ENCODE results near the gene POT1.

DNA sequence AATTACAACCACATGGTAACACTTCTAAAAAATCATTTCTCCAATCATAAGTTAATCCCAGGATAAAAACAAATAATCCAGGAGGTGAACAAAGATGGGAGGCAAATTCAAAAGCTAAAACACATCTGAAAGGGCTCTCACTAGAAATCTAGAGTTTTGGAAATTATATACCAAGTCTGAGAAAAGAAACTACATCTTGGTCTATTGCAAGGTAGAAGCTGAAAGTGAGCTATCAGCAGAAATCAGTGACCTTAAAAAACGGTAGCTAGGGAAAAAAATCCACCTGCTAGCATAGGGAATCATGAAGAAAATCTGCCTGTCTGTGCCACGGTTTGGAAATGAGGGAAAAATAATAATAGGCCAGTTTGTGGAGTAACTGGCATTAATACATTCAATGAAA, 50.5 kb downstream of the POT1 start:
- TF ChIP-seq, protein P1, sequence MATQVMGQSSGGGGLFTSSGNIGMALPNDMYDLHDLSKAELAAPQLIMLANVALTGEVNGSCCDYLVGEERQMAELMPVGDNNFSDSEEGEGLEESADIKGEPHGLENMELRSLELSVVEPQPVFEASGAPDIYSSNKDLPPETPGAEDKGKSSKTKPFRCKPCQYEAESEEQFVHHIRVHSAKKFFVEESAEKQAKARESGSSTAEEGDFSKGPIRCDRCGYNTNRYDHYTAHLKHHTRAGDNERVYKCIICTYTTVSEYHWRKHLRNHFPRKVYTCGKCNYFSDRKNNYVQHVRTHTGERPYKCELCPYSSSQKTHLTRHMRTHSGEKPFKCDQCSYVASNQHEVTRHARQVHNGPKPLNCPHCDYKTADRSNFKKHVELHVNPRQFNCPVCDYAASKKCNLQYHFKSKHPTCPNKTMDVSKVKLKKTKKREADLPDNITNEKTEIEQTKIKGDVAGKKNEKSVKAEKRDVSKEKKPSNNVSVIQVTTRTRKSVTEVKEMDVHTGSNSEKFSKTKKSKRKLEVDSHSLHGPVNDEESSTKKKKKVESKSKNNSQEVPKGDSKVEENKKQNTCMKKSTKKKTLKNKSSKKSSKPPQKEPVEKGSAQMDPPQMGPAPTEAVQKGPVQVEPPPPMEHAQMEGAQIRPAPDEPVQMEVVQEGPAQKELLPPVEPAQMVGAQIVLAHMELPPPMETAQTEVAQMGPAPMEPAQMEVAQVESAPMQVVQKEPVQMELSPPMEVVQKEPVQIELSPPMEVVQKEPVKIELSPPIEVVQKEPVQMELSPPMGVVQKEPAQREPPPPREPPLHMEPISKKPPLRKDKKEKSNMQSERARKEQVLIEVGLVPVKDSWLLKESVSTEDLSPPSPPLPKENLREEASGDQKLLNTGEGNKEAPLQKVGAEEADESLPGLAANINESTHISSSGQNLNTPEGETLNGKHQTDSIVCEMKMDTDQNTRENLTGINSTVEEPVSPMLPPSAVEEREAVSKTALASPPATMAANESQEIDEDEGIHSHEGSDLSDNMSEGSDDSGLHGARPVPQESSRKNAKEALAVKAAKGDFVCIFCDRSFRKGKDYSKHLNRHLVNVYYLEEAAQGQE (IDR thresholded peaks at IDR 0.05; ENCODE audit: insufficient read depth in 1 of 2, low read depth in 2 of 2, low read length in 1 of 2): no peak
- TF ChIP-seq CTCF (IDR thresholded peaks at IDR 0.05): no peak

All from Panc1 (cell line).